HG03442 (cell line): ENCODE results near the gene BTG4.

Experiments used
- ATAC-seq: cut with Tn5 transposase; IDR thresholded peaks from one replicate; pipeline ENCODE4 v1.9.1; 2021; ENCODE audit warnings: mild to moderate bottlenecking, moderate library complexity; ENCODE audit not compliant: unreplicated experiment

The BTG4 gene

DNA sequence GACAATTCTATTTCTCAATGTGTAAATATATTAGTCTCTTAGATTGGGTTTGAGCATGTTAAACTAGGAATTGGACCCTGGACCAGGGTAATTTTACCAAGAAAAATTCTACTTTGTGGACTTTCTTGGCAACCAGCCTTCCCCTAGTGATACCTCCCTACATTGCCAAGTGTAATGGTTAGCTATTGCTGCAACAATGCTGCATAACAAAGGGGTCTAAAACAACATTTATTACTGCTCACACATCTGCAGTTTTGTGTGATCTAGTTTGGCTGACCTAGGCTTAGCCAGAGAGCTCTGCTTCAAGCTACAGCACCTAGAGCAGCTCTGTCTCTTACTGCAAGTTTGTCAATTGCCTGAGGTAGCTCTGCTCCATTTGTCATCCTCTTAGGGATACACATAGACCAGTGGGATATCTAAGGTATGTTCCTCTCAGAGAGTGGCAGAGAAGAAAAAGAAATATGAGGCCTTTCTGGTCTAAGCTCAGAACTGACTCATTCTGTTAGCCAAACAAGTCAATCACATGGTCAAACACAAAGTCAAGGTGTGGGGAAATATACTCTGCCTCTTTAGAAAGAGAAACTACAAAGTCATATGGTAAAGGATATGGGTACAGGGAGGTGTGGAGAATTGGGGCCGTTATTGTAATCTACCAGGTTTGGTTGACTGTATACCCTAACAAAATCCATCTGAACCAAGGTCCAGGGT lies 26.4 kb upstream of the BTG4 start:
- ATAC-seq = no peak

DNA sequence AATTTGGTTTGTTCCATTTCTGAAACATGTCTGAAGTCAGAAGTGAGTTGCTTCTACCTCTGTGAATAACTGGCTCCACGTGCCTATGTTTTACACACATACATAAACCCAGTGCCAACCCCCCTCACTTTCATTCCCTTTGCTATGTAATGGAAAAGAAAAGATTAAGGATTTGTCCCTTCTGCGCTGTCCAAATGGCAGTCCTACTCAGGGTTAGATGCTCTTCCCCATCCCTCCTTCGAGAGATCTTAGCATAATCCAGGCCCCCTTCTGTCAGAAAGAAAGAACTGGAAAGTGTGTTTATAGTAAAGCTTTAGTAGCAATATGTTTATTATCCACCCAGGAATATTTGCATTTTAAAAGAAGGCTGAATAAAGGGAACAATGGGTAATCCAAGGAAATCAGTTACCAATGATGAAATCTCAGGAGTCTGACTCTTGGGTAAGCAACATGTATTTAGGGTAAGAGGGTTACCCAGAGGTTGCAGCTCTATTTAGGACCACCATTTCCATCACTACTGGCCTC lies 25.2 kb upstream of the BTG4 start:
- no peak for ATAC-seq

DNA sequence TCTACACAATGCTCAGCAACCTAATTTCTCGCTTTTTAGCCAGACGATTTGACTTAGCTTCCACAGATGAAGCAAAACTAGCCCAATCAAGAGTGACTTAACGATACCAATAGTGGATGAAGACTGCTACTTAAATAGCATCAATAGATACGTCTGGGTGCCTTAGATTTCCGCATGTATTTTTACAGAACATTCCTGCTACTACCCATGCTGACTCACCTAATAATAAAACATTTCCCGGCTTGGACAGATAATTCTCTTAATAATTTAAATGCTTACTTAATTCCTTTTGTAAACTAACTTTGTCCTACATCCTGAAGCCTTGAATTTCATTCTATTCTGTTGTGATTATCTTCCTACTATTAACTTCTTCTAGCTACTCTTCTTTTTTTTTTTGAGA lies 23.1 kb upstream of the BTG4 start:
- no peak for ATAC-seq

DNA sequence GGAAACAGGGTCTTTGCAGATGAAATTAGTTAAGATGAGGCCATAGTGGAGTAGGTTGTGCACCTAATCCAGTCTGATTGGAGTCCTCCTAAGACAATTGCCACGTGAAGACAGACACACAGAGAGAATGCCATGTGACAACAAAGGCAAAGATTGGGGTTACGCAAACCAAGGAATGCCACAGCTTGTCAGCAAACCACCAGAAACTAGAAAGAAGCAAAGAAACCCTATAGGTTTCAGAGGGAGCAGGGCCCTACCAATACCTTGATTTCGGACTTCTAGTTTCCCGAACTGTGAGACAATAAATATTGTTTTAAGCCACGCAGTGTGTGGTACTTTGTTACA lies 20.2 kb upstream of the BTG4 start:
- ATAC-seq = no peak

DNA sequence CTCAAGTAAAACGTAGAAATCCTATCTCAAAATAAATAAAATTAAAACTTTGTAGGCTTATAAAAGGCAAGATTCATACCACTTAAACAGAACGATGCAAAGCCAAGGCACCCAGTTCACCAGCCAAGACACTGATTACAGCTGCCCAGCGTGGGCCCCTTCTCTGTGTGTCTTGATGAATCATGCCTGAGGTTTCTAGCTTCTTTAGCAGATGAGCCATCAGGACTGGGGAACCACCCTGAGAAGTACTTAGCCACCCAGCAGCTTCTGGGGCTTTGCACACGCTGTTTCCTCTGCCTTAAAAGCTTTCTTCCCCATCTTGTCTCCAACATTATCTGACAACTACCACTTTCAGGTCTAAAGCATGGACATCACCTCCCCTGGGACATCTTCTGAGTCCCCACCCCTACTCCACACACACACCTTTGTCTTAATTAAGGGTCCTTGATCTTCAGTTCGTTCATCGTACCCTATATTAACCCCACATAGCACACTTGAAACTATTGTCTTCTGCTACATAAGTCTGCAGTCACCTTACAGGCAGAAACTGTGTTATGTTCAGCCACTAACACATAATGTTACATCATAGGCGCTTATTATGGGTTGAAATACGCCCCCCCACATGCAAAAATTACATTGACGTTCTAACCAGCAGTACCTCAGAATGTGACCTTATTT lies 19.6 kb upstream of the BTG4 start:
- ATAC-seq = peak; percentile 98

DNA sequence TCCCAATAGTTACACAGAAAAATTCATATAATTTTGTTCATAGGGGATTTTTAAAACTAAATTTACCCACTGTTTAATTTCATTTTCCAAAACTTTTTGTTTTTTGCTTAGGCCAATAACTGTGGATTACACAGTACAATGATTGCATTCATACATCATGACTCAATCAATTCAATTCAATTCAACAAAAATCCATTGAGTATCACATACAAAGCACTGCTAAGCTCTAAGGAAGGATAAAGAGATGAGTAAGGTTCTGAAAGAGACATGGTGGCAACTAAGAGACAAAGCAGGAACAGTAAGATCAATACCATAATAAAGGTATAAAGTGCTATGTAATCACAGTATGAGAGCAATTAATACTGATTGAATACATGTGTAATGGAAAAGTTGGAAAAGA lies 18.9 kb upstream of the BTG4 start:
- ATAC-seq = no peak

DNA sequence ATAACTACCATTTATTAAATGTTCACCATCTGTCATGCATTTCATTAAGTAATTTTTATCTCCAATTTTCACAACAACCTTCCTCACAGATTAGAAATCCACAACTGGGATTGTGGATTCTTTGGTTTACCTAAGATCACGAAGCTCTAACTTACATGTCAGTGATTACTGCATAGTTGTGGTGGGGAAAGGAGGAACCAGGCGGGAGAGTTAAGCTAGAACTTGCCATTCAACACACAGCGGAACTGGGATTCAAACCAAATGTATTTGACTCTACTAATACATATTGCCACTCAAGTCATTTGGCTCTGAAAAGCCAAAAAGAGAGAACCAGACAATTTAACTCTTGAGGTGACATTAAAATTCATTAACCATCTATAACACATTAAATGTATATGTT lies 17.9 kb upstream of the BTG4 start:
- ATAC-seq = no peak

DNA sequence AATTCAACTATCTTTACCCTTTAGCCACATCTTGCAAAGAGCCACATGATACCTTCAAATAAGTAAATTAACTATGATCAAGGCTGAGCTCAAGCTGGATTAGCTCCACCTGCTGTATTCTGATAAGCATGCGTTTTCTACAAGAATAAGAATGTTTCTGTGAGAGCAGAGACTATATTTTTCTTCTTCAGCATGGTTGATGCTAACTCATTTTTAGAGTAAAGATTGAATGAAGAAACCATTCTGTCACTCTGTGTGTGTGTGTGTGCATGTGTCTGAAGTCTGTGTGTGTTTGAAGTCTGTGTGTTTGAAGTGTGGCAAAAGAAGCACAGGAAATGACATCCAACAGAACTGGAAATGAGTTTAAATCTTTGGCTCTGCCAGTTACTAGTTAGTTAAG lies 16.4 kb upstream of the BTG4 start:
- ATAC-seq = no peak

DNA sequence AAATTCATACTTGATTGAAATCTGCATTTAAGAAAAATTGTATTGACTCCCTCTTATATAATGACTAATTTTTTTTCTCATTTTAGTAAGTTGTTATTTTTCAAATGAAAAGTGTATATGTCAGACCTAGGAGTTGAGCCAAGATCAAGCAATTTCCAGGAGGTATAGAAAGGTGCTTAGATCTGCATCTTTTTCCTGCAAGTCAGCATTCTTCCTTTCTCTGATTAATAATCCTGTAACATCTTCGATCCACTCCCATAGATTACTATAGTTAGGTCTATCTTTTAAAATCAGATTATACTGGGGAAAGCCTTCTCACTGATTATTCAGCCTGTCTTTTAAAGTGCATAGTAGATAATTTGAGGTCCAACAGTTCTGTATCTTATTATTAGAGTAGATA lies 15.1 kb upstream of the BTG4 start:
- no peak for ATAC-seq

DNA sequence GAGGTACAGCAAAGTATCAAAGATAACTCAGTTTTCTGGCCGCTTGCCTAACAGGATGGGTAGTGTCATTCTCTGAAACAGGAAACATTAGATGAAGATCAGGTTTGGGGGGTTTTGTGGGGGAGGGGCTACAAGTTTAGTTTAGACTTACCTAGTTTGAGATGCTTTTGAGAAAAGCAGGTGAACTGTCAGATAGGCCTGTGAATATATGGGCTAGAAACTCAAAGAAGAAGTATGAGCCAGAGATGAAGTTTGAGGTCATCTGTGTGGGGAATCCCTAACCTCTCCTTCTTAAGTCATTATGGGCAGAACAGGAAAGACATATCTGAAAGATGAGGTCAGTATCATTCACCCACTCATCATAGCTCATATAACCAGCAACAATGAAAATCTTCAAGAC lies 14.3 kb upstream of the BTG4 start:
- peak; percentile 60 for ATAC-seq

DNA sequence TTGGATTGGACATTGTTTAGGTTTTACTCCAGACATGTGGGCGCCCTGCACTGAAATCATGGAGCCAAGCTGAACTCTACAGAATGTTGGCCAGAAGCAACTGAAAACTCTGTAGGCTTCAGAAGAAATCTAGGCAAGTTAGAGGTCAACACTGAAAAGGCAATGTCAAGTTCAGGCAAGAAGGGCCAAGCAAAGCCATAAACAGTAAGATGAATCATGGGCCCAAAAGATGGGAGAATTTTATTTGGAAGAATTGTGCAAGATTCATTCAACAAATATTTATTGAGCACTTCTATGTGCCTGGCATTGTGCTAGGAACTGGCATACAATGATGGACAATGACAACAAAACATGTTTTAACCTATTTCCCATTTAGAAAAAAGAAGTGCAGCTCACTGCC lies 13.3 kb upstream of the BTG4 start:
- no peak for ATAC-seq

DNA sequence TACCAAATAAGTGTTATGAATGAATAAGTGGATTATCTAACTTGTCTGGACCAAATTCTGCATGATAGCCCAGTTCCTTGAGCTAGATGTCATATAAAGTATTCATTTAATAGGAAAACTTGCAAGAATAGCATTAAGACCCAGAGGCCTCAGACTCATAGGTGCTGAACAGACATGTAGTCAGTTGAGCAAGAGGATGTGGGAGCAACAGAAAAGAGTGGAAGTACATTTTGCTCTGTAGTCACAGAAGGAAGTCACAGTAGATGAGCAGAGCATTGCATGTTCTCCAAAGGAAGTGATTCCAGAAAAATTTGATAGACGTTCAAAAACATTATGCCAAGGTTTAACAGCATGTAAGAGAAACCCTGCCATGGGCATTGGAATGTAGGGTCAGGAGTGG lies 11.9 kb upstream of the BTG4 start:
- no peak for ATAC-seq

DNA sequence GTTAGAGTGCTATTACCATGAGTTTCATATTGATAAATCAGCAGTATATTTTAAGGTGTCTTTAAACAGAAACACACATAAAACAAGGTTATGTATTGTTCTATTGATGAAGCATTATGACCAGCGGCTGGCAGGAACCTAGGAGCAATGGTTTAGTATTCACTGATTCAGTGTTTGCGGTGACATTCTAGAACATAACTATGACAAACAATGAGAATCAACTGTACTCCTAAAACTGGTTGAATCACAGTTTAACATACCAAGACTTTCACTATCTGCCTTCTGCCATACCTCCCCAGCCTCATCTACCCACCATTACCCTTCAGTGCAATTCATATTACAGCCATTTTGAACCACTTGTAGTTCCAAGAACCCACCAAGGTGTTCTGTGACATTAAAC lies 11.2 kb upstream of the BTG4 start:
- ATAC-seq = no peak

DNA sequence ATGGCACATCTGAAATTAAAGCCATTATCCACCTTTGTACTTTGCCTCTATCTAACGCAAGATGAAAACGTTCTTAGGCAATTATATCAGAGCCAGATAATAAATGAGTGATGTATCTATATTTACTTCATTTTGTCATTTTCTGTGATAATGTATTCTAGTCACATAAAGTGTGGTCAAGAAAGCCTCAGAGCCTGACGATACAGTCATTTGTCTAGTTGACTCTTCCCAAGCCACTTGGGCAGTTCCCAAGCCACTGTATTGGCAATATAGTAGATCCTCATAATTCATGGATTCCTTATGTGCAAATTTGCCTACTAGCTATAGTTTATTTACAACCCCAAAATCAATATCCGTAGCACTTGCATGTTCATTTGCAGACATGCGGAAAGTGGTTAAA lies 10.2 kb upstream of the BTG4 start:
- no peak for ATAC-seq

DNA sequence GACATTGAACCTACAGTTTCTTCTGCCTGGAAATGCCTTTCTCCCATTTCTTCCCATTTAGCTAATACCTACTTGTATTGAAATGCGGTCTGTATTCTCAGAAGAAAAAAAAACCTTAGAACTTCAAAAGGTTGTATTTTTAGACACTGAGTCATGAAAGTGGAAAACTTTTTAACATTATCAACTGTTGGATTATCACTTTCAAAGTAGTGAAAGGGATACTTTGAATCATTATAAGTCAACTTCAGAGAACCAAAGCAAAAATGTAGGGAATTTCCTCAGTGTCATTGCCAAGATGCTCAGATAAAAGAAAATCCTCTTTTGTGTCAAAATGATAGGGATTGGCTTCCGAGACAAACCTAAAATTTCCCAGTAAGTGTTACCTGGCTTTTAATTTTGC lies 8.9 kb upstream of the BTG4 start:
- no peak for ATAC-seq

DNA sequence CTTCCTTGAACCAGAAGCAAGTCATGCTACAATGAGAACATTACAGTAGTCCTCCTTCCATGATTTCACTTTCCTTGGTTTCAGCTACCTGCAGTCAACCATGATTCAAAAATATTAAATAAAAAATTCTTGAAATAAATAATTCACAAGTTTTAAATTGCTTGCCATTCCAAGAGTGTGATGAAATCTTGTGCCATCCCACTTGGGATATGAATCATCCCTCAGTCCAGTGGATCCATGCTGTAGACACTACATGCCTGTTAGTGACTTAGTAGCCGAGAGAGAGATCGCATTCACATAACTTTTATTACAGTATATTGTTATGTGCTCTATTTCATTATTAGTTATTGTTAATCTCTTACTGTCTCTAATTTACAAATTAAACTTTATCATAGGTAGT lies 8.4 kb upstream of the BTG4 start:
- ATAC-seq = no peak

DNA sequence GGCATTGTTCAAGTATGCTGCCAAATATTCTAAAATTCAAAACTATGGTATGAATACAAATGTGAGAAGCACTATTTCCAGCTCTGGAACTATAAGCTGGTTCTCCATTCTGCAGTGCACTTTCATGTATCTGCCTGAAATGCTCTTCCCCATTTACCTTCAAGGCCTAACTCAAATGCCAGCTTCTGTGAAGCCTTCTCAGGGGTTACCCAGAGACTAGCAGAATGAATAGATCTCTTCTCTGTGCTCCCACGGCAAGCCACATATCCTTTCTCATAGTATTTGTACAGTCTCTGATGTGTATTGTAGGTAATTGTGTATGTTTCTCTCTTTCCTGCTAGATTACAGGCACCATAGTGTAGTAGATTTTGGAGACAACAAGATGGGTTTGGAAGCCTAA lies 6.5 kb upstream of the BTG4 start:
- ATAC-seq = no peak

DNA sequence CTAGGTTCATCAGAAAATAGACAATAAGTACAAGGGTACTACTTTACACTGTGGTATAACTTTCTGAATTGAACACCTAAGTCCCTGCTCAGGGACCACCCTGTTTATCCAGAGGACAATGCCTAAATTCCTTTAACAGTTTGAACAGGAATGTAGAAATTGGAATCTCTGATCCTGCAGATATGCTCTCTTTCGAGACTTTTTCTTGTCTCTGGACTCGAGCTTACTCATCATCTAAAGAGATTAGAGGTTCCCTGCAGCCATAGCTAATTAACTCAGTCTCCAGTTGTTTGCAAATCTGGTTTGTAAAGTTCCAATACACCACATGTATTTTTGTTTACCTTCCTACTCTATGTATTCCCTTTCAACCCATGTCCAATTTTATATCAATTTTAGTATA lies 3.4 kb upstream of the BTG4 start:
- ATAC-seq = no peak

DNA sequence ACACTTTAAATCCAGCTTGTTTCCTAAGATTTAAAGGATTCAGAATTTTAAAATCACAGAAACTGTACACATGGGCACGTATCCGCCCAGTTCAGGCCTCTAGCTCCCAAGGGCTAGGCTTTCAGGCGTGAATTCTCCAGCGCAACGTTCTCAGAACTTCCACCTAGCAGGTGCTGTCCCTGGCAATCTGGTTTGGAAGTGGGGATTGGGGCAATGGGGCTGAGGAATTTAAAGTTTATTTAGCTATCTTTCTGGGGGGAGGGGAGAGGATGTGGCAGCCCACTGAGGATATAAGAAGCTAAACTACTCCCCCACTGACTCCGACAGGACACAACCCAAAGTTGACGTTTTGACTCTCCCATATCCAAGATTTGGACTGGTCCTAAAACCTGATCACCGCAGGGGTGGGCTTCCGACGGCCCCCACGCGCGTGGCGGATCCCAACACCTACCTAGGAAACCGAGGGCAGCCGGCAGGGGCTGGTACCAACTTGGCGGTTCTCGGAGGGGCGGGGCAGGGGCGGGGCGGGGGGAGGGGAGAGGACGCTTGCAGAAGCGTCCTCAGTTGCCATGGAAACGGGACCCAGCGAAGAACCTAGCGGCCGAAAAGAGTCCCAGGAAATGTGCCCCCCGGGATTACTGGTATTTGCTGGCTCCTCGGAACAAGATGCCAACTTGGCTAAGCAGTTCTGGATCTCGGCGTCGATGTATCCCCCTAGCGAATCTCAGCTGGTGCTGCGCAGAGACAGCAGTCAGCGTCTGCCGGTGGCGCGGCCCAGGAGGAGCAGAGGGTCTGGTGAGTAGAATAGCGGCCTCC lies 2.2 kb upstream of the BTG4 start, which contains the start of gene HOATZ:
Gene HOATZ (plus strand): TSS at position 563 of the 816 bp plus-strand sequence. CDS start 7 bp downstream, at position 570.
- ATAC-seq = no peak

DNA sequence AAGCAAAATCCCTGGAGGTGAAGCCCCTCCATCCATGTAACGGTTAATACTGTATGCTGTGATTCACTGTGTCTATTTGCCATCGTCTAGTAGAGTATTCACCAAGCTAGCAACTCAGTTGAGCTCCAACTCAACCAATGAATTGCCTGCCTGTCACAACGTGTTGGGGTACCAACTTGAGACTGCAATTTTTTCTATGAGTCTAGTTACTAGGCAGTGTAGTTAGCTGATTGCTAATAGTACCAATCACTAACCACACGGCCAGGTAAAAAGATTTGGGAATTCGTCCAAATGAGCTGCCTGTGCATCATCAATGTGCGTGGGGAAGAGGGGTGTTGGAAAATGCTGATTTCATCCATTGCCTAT lies 1.0 kb upstream of the BTG4 start:
- no peak for ATAC-seq

DNA sequence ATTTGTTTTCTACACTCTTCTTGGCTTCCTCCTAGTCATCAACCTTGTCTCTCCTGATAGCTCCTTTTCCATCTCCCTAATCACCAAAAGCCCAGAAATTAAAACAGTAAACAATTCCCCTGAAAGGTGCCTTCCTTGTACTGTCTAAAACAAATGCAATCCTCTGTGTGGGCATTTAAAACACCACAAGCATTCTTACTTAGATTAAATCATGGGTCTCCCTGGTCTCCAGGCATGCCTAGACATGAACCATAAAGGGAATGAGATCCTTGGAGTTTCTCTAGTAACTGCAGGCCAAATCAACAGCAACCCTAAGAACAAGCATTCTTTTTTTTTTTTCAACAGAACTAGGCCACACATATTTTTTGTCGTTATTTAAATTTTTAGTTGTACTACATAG lies 1.9 kb downstream of the BTG4 start:
- no peak for ATAC-seq

DNA sequence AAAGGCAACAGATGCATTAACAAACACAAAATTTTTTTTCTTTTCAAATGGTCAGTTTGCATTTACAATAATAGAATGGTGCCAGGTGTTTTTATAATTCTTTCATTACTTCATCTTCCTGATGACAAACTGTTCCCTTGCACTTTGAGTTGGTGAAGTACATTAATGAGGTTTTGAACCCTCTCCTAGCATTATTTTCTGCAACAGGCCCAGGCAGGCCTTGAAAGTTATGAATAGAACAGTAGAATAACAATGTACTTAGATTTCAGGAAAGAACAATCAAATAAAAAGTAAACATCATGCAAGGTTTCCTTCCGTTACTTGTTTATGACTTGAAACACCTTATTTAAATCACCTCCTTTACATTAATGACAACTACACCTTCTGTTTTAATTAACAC lies 9.6 kb downstream of the BTG4 start:
- ATAC-seq = no peak
